ENCODE data around the gene CHST1.

Gene CHST1

DNA sequence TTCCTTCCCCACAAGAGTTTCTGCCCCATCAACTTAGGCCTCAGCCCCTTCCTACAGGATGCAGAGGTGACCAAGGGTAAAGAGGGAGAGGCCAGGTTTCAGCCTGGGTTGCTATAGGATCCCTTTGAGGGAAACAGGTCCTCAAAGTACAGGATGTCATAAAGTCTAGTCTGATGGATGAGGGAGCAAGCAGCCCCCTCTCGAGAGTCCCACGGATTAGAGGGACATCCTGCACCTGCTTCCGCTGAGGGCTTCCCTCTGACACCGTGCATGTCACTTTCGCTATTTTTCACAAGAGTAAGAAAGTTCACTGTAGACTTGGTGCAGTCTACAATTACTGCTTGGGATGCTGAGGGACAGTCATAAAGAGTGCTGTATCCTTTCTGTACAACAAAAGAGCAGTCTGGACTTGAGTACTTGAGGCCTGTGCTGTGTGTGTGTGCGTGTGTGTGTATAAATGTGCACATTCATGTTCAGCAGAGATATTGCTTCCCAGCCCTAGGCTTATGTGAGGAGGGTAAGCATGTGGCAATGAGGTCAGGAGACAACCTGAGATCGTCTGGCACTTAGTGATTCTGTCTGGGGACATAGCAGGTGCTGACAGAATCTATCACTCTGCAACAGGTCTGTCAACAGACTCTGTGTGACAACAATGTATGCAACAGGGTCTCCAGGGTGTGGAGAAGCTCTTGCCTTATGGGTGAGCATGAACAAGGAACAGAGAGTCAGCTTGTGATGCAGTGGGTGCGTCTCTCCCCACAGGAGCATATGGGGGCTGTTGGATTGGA, 18.0 kb upstream of the CHST1 start:
- no peak overlapping the region for H3K4me3 ChIP-seq (ENCODE audit: low read depth, low read length)
- TF ChIP-seq, protein P1, sequence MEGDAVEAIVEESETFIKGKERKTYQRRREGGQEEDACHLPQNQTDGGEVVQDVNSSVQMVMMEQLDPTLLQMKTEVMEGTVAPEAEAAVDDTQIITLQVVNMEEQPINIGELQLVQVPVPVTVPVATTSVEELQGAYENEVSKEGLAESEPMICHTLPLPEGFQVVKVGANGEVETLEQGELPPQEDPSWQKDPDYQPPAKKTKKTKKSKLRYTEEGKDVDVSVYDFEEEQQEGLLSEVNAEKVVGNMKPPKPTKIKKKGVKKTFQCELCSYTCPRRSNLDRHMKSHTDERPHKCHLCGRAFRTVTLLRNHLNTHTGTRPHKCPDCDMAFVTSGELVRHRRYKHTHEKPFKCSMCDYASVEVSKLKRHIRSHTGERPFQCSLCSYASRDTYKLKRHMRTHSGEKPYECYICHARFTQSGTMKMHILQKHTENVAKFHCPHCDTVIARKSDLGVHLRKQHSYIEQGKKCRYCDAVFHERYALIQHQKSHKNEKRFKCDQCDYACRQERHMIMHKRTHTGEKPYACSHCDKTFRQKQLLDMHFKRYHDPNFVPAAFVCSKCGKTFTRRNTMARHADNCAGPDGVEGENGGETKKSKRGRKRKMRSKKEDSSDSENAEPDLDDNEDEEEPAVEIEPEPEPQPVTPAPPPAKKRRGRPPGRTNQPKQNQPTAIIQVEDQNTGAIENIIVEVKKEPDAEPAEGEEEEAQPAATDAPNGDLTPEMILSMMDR (IDR thresholded peaks at IDR 0.05; ENCODE audit: low read depth, low read length), result no peak

DNA sequence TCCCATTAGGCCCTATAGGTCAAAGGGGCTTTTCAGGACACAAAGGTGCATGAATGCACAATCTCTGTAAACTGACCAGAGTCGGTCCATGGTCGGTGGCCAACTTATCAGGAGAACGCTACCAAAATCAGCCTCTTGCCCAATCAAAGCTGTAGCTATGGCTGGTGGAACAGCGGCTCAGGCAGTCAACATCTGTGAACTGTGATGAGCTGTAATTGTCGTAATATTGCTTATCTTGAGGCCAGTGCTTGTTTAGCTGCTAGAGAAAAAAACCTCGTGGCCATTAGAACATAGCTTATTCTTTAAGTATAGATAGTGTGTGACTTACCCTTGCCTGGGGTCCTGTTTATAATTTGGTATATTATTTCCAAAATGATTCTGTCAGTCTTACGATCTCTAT, 14.4 kb upstream of the CHST1 start:
- no peak overlapping the region for H3K4me3 ChIP-seq (ENCODE audit: low read depth, low read length)

DNA sequence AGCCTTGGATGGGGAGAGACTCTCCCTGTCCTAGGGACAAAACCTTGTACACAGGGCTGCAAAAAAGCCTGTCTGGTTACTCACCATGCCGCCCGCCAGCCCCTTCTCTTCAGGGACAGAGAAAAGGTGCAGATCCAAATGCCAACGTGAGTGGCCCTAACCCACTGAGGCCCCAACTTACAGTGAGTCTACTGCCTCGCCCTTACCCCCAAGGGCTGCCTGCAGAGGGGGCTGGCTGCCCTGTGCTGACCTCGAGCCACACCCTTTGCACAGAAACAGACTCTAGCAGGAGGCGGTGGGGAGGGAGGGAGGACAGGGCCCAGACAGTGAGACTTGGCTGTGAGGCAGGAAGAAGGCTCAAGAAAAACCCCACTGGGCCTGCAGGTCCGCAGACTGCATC, 13.6 kb upstream of the CHST1 start:
- TF ChIP-seq, protein P1 (IDR thresholded peaks at IDR 0.05; ENCODE audit: low read depth, low read length), result no peak
- no peak overlapping the region for H3K4me3 ChIP-seq (ENCODE audit: low read depth, low read length)

More for the DNA sequence above, 14.4 kb upstream of the CHST1 start:
- TF ChIP-seq, protein P1 (IDR thresholded peaks at IDR 0.05; ENCODE audit: low read depth, low read length), result no peak

DNA sequence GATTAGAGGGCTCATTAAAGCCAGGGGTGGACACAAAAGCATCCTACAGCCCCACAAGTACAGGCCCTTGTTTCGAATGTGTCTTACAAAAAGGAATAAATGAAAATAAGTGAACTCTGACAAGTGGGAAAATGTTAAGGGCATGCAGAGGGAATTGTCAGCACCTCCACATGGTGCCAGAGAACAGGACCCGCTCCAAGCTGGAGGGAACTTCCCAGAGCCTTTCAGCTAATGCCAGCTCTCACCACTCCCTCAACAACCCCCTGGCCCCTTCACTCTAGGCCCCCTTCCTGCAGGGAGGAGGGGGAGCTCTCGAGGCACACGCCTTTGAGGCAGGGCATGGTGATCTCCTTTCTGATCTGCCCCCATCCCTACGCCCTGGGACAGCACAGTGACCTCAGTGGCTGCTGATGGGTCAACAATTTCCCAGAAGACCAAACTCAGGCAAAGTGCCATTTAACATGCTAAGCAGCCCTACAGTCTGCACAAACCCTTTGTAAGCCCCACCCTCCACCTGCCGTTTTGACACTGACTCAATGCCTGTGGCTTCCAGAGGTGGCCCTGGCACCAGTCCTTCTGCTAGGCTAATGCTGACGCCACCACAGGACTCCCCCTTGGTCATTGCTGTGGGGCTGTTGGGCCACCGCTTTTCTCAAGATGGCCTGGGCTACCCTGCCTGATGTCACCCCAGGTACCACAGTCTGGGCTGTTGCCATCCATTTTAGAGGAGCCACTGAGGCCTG, 12.5 kb upstream of the CHST1 start:
- H3K4me3 ChIP-seq (ENCODE audit: low read depth, low read length), result no peak overlapping the region
- TF ChIP-seq, protein P1 (IDR thresholded peaks at IDR 0.05; ENCODE audit: low read depth, low read length), result no peak

DNA sequence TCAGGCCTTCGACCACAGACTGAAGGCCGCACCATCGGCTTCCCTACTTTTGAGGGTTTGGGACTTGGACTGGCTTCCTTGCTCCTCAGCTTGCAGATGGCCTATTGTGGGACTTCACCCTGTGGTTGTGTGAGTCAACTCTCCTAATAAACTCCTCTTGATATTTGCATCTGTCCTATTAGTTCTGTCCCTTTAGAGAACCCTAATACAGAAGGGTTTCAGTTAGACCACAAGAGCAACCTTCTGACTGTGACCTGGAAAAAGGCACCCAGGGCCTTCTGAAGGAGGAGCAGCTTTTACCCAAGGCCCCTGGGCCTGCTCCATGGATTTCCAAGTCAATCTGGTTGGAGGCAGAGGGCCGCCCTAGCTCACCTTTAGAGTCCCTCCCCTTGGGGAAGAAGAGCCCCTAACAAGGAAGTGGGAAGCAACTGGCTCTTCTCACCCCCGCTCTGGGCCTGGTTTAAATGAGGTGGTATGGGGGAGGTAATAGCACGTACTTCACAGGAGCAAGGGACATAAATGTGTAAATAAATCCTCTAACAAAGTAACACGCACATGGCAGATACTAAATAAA, 11.2 kb upstream of the CHST1 start:
- no peak overlapping the region for H3K4me3 ChIP-seq (ENCODE audit: low read depth, low read length)
- TF ChIP-seq, protein P1 (IDR thresholded peaks at IDR 0.05; ENCODE audit: low read depth, low read length), result no peak

DNA sequence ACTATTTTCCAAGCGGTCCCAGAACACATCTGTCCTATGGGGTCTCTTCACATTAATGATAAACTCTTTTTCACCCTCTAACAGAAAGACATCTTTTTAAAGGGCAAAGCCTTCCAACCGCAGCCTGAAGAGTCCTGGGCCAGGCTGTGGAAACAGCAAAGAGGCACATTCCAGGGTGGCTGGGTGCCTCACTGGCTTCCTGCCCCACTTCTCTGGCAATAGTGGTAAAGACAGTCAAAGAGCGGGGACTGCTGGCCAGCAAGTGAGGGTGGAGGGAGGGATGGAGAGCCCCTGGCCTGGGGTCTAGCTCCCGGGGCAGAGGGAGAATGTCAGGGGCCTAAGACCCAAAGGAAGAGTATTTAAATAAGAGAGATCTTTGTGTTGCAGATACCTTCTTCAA, 10.2 kb upstream of the CHST1 start:
- no peak overlapping the region for H3K4me3 ChIP-seq (ENCODE audit: low read depth, low read length)
- TF ChIP-seq, protein P1 (IDR thresholded peaks at IDR 0.05; ENCODE audit: low read depth, low read length), result no peak

Data from WI38 (cell line).